ENCODE measurements around the gene SAMD4A. TPM values are rescaled to one million over a fixed set of nuclear protein-coding genes. Genes with fewer than 3 reads are reported as not detected.

The SAMD4A gene
- total RNA-seq, 1 donor from 2014 or later: 66.0 TPM

DNA sequence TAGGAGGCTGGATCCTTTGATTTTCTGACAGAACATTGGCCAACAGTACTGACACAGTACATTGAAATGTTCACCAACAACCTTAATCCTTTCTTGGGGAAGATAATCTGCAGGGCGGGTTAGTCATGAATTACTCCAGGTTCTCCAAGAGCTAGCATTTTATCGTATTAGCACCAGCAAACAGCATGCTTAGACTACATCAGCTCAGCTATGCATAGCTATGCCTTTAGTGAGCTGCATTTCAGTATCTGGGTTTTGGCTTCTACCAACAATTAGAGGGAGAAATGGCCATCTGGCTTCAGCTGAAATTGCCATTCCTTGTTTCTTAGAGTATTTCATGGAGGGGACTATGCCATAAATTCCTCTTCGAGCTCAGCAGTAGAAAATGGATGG, 33.8 kb downstream of the SAMD4A start:
- TF ChIP-seq, protein P1, sequence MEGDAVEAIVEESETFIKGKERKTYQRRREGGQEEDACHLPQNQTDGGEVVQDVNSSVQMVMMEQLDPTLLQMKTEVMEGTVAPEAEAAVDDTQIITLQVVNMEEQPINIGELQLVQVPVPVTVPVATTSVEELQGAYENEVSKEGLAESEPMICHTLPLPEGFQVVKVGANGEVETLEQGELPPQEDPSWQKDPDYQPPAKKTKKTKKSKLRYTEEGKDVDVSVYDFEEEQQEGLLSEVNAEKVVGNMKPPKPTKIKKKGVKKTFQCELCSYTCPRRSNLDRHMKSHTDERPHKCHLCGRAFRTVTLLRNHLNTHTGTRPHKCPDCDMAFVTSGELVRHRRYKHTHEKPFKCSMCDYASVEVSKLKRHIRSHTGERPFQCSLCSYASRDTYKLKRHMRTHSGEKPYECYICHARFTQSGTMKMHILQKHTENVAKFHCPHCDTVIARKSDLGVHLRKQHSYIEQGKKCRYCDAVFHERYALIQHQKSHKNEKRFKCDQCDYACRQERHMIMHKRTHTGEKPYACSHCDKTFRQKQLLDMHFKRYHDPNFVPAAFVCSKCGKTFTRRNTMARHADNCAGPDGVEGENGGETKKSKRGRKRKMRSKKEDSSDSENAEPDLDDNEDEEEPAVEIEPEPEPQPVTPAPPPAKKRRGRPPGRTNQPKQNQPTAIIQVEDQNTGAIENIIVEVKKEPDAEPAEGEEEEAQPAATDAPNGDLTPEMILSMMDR (IDR thresholded peaks at IDR 0.05): no peak
- Histone ChIP-seq H3K27me3 (no peaks in the 10 kb centered on the region), H3K27ac (no peak overlapping the region), H3K4me3 (no peak overlapping the region), H3K4me1 (peaks cover 0 to 23% of the 10 kb centered on the region in 2 donors), H3K9me3 (no peaks in the 10 kb centered on the region), H3K36me3 (no peaks in the 10 kb centered on the region)
- no peak for DNase-seq (ENCODE audit: low spot score in 2 of 2)
- intact Hi-C loops (cut with DNase I): no loop called here

DNA sequence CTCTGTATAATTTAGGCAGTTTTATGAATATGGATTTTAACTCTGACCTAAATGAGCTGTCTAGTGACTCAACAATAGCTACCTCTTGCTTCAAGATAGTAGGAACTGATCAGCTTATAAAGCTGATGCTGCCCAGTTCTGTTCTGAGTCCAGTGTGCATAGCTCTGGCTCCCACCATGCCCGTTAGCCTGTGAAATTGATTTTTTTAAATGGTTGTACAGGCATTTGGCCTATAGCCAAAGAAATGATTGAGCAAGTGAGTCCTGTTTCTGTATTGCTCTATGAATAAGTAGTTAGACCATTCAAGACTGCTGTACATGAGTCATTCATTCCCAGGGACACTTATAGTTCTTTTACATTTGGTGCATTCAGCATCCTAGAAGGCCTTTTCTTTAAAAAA, 36.4 kb downstream of the SAMD4A start:
- intact Hi-C loops (cut with DNase I): no loop called here
- TF ChIP-seq, protein P1 (IDR thresholded peaks at IDR 0.05): no peak
- H3K36me3 ChIP-seq: no peaks in the 10 kb centered on the region
- H3K4me3 ChIP-seq: no peak overlapping the region
- H3K4me1 ChIP-seq: peaks cover 6 to 38% of the 10 kb centered on the region in 2 donors
- no peak for DNase-seq (ENCODE audit: low spot score in 2 of 2)
- no peaks in the 10 kb centered on the region for H3K9me3 ChIP-seq
- no peak overlapping the region for H3K27ac ChIP-seq
- H3K27me3 ChIP-seq: no peaks in the 10 kb centered on the region

DNA sequence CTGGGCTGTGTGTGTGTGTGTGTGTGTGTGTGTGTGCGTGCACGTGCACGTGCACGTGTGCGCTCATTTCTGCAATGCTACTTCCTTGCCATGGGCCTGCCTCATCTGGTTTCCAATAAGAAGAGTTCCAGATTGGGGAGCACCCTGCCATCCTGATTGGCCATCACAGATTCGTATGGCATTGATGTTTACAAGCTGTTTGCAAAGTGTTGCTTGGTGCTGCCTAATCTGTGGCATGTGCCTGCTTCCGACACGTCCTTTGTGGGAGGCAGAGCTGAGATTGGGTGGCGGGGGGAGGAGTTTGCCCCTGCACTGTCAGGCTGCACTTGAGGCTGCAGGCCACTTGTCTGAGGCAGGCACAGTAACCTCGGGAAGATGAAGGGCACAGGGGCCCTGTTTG, 39.2 kb downstream of the SAMD4A start:
- no peaks in the 10 kb centered on the region for H3K27me3 ChIP-seq
- peak overlapping the region; percentile 66 to 69 for H3K27ac ChIP-seq
- no peaks in the 10 kb centered on the region for H3K36me3 ChIP-seq
- H3K4me1 ChIP-seq: peaks cover 11 to 36% of the 10 kb centered on the region in 2 donors
- DNase-seq (ENCODE audit: low spot score in 2 of 2): no peak
- TF ChIP-seq, protein P1 (IDR thresholded peaks at IDR 0.05): no peak
- H3K9me3 ChIP-seq: no peaks in the 10 kb centered on the region
- intact Hi-C loops (cut with DNase I): loop anchor here (5.0 kb wide), 1 partner anchor 46 kb away; no protein-coding TSS in a partner anchor
- no peak overlapping the region for H3K4me3 ChIP-seq

DNA sequence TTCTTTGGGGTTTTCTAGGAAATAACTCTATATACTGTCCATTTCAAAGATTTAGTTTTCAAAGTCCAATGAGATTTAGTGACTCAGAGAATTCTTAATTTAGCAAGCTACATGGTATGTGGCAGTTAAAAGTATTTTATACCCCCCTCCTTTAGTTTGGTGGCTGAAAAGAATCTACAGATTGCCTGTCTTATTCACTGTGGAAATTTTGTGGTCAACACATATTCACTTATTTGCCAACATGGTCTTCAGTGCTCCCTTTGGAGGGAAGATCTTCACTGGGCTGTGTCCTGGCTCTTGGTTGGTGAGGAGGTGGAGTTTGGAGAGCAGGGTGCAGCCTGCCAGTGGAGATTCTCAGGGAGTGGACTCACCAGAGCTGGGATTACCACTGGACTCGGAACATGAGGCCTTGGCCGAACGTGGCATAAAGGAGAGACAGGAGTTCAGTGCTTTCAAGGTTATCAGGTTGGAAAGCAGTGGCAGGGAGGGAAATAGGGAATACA, 39.8 kb downstream of the SAMD4A start:
- intact Hi-C loops (cut with DNase I): loop anchor here (5.0 kb wide), 1 partner anchor 46 kb away; no protein-coding TSS in a partner anchor
- TF ChIP-seq, protein P1 (IDR thresholded peaks at IDR 0.05): no peak
- Histone ChIP-seq H3K9me3 (no peaks in the 10 kb centered on the region), H3K4me3 (no peak overlapping the region), H3K27ac (peak overlapping the region; percentile 66 to 69), H3K4me1 (peaks cover 14 to 40% of the 10 kb centered on the region in 2 donors), H3K36me3 (no peaks in the 10 kb centered on the region), H3K27me3 (no peaks in the 10 kb centered on the region)
- no peak for DNase-seq (ENCODE audit: low spot score in 2 of 2)

DNA sequence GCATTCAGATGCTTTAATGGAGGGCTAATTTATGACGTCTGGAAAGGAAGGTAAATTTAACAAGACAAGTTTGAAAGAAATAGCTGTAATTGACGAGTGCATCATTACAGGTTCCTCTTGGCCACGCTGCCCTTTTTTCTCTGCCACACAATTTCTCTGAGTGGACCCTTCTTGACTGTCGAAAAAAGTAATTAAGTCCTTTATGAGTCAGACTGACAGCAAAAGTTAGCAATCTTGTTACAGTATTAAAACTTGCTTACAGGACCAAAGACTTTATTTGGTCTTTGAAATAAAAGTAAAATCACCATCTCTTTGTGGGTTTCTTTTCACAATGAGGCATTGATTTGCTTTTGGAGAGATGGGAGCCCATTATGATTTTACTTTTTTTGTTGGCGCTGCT, 42.6 kb downstream of the SAMD4A start:
- no peak for DNase-seq (ENCODE audit: low spot score in 2 of 2)
- H3K4me3 ChIP-seq: peak overlapping the region in 1 of 2 donors; percentile 48
- H3K36me3 ChIP-seq: no peaks in the 10 kb centered on the region
- TF ChIP-seq, protein P1 (IDR thresholded peaks at IDR 0.05): no peak
- H3K27ac ChIP-seq: peak overlapping the region; percentile 58 to 69
- intact Hi-C loops (cut with DNase I): loop anchor here (5.0 kb wide), 1 partner anchor 43 kb away; no protein-coding TSS in a partner anchor
- peaks cover 14 to 36% of the 10 kb centered on the region in 2 donors for H3K4me1 ChIP-seq
- H3K27me3 ChIP-seq: no peaks in the 10 kb centered on the region
- H3K9me3 ChIP-seq: no peaks in the 10 kb centered on the region
